ENCODE results near the gene CBLB.

DNA sequence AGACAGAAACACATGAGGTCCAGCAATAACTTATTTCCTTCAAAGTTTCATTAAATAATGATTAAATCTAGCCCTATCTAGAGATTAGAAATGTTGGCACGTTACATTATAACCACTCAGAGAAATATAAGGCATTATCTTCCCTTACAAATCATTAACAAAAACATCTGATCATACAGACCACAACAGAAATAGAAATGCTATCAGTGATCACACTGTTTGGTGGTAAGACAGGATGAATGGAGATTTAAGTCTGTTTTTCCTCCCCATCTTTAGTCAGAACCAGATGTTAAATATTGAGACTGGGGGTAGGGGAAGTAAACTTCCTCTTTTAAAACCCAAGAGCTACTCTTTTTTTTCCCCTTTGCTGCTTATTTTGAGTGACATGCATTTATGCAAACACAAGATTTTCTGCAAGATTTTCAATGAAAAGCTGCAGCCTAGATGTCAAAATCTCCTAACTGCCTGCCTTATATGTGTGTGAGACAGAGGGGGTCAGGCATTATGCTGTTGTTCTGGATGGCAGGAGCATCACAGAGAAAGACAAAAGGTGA lies 70.4 kb downstream of the CBLB start:
- TF ChIP-seq, protein P1, sequence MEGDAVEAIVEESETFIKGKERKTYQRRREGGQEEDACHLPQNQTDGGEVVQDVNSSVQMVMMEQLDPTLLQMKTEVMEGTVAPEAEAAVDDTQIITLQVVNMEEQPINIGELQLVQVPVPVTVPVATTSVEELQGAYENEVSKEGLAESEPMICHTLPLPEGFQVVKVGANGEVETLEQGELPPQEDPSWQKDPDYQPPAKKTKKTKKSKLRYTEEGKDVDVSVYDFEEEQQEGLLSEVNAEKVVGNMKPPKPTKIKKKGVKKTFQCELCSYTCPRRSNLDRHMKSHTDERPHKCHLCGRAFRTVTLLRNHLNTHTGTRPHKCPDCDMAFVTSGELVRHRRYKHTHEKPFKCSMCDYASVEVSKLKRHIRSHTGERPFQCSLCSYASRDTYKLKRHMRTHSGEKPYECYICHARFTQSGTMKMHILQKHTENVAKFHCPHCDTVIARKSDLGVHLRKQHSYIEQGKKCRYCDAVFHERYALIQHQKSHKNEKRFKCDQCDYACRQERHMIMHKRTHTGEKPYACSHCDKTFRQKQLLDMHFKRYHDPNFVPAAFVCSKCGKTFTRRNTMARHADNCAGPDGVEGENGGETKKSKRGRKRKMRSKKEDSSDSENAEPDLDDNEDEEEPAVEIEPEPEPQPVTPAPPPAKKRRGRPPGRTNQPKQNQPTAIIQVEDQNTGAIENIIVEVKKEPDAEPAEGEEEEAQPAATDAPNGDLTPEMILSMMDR (conservative IDR thresholded peaks at IDR 0.05; ENCODE audit: low read length) = no peak
- no peak for TF ChIP-seq EZH2phosphoT487 (IDR thresholded peaks at IDR 0.05; ENCODE audit: borderline replicate concordance)
